HCT116 (cell line): ENCODE results near the gene HPCAL4. TPM values are rescaled to one million over a fixed set of nuclear protein-coding genes. Genes with fewer than 3 reads are reported as not detected.

Experiments used
- ATAC-seq: fragments of 200-7000 bp; cut with Tn5 transposase; 2 replicates; pipeline ENCODE4 v1.9.1; 2020; ENCODE audit warnings: mild to moderate bottlenecking, moderate library complexity
- BruUV-seq: library from RNA; stranded (reverse); fragments of 400-500 nt; replicated peaks from 2 replicates; lab custom pipeline; 2021; lab: Mats Ljungman, UMichigan
- CTCF ChIA-PET: fragments of 300-600 bp; sonication (Branson Sonifier 250); formaldehyde crosslinking; loops from one replicate; lab custom pipeline; 2021; ENCODE audit warnings: antibody characterized with exemption; lab: Charles Lee
- POLR2A ChIA-PET: fragments of 300-600, 350-600 bp; sonication (Branson Sonifier 250); formaldehyde crosslinking; loops from one replicate; lab custom pipeline; 2021; ENCODE audit warnings: antibody characterized with exemption; lab: Charles Lee
- RAD21 ChIA-PET, 2 experiments: fragments of 300-600 bp; sonication (Branson Sonifier 250); formaldehyde crosslinking; loops; one replicate each; lab custom pipeline; 2023; ENCODE audit warnings: low total read pairs in 2 of 2; ENCODE audit not compliant: uncharacterized antibody in 2 of 2, unreplicated experiment in 2 of 2, low non-redundant PET in 1 of 2; lab: Charles Lee
- DNase-seq: peaks from one replicate; pipeline ENCODE4 v3.0.0-alpha.2; 2010; ENCODE audit warnings: low read depth, low spot score
- H2AFZ ChIP-seq: fragments of 200-600 bp; shearing (Covaris generic), sonication (generic); 2 replicates; pipeline ENCODE4 v1.6.1; 2017; ENCODE audit warnings: low read depth, mixed run types, mixed read lengths, antibody characterized with exemption, low read length; ENCODE audit not compliant: poor library complexity, severe bottlenecking
- H3K27ac ChIP-seq: 2 replicates; pipeline ENCODE4 v1.5.1; 2012; ENCODE audit warnings: low read depth, low read length
- H3K27me3 ChIP-seq: fragments of 200-600 bp; sonication (generic); 2 replicates; pipeline ENCODE4 v1.6.1; 2016; ENCODE audit warnings: mixed run types, low read length, mixed read lengths; ENCODE audit not compliant: insufficient read depth
- H3K36me3 ChIP-seq, 2 experiments: fragments of 200-500 bp in 1 of 2; fragments of 200-600 bp in 1 of 2; sonication (Bioruptor generic) in 1 of 2; sonication (generic) in 1 of 2; 2 replicates each; pipeline versions ENCODE4 v1.5.1 to v1.6.1; 2014 to 2016; ENCODE audit warnings: low read length in 2 of 2, inconsistent platforms in 1 of 2, mixed read lengths in 1 of 2, mixed run types in 1 of 2; ENCODE audit not compliant: insufficient read depth in 2 of 2, control insufficient read depth in 1 of 2
- H3K4me1 ChIP-seq, 2 experiments: fragments of 200-600 bp in 1 of 2; sonication (generic) in 1 of 2; 2 replicates each; pipeline versions ENCODE4 v1.5.1 to v1.6.1; 2012 to 2017; ENCODE audit warnings: low read length in 2 of 2, inconsistent platforms in 1 of 2, mild to moderate bottlenecking in 1 of 2, mixed read lengths in 1 of 2, mixed run types in 1 of 2, moderate library complexity in 1 of 2; ENCODE audit not compliant: insufficient read depth in 2 of 2, control insufficient read depth in 1 of 2
- H3K4me2 ChIP-seq: fragments of 200-600 bp; sonication (generic); 2 replicates; pipeline ENCODE4 v1.6.1; 2017; ENCODE audit warnings: mixed run types, low read length, mixed read lengths
- H3K4me3 ChIP-seq, 2 experiments: fragments of 200-600 bp in 1 of 2; sonication (generic) in 1 of 2; replicated peaks in 1 of 2; 2 replicates each; pipeline ENCODE4 v1.5.1; 2011 to 2016; ENCODE audit warnings: low read length in 2 of 2, control low read depth in 1 of 2, low read depth in 1 of 2, mild to moderate bottlenecking in 1 of 2, mixed read lengths in 1 of 2, mixed run types in 1 of 2
- H3K79me2 ChIP-seq: fragments of 200-600 bp; sonication (generic); 2 replicates; pipeline ENCODE4 v1.6.1; 2017; ENCODE audit warnings: mild to moderate bottlenecking, mixed run types, low read length, moderate library complexity, mixed read lengths; ENCODE audit not compliant: insufficient read depth
- H3K9ac ChIP-seq: fragments of 200-600 bp; sonication (generic); 2 replicates; pipeline ENCODE4 v1.6.1; 2016; ENCODE audit warnings: low read length, mixed read lengths
- H3K9me2 ChIP-seq: fragments of 200-600 bp; sonication (generic), shearing (Covaris generic); 2 replicates; pipeline ENCODE4 v1.6.1; 2017; ENCODE audit warnings: mixed run types, mild to moderate bottlenecking, moderate library complexity; ENCODE audit not compliant: insufficient read depth
- H3K9me3 ChIP-seq, 2 experiments: fragments of 200-500 bp in 1 of 2; fragments of 200-600 bp in 1 of 2; sonication (Bioruptor generic) in 1 of 2; sonication (generic) in 1 of 2; 2 replicates each; pipeline ENCODE4 v1.6.1; 2014 to 2017; ENCODE audit warnings: low read length in 2 of 2, mixed read lengths in 2 of 2, inconsistent platforms in 1 of 2, low read depth in 1 of 2, mild to moderate bottlenecking in 1 of 2, mixed run types in 1 of 2, moderate library complexity in 1 of 2; ENCODE audit not compliant: control insufficient read depth in 1 of 2, insufficient read depth in 1 of 2
- H4K20me1 ChIP-seq: fragments of 200-600 bp; sonication (generic), shearing (Covaris generic); 2 replicates; pipeline ENCODE4 v1.6.1; 2017; ENCODE audit warnings: mixed run types, mild to moderate bottlenecking, moderate library complexity; ENCODE audit not compliant: insufficient read depth
- CEBPB ChIP-seq: IDR thresholded peaks from 2 replicates; pipeline ENCODE4 v1.6.1; 2012; ENCODE audit warnings: low read depth
- EGR1 ChIP-seq: IDR thresholded peaks from 2 replicates; pipeline ENCODE4 v1.6.1; 2012; ENCODE audit warnings: low read depth
- ELF1 ChIP-seq: IDR thresholded peaks from 2 replicates; pipeline ENCODE4 v1.6.1; 2012; ENCODE audit warnings: low read depth, borderline replicate concordance
- EZH2 ChIP-seq: fragments of 200-600 bp; sonication (generic); IDR thresholded peaks from 2 replicates; pipeline ENCODE4 v1.6.1; 2017; ENCODE audit warnings: antibody characterized with exemption, mixed run types
- EZH2phosphoT487 ChIP-seq: fragments of 200-600 bp; IDR thresholded peaks from 2 replicates; pipeline ENCODE4 v1.6.1; 2018; ENCODE audit warnings: antibody characterized with exemption, borderline replicate concordance
- FOSL1 ChIP-seq: IDR thresholded peaks from 2 replicates; pipeline ENCODE4 v1.6.1; 2012; ENCODE audit warnings: low read depth
- YY1 ChIP-seq: IDR thresholded peaks from 2 replicates; pipeline ENCODE4 v1.6.1; 2011; ENCODE audit warnings: low read length, low read depth, moderate library complexity, mild to moderate bottlenecking; ENCODE audit not compliant: insufficient replicate concordance; ENCODE audit errors: extremely low read depth
- ZFX ChIP-seq: fragments of 450-650 bp; IDR thresholded peaks from 2 replicates; pipeline ENCODE4 v1.6.1; 2017
- intact Hi-C: fragments of 100-400 bp; cut with micrococcal nuclease; formaldehyde crosslinking; loops from 2 replicates; pipeline ENCODE4 v1.10.0; 2022
- total RNA-seq: library from RNA; stranded (reverse); gene quantifications from one replicate; pipeline ENCODE4 v1.2.1, GENCODE V29; 2021; ENCODE audit not compliant: unreplicated experiment
- TF ChIP-seq, protein P1 (sequence below), 3 experiments: fragments of 200-600 bp in 1 of 3; sonication (generic) in 1 of 3; IDR thresholded peaks in 2 of 3; conservative IDR thresholded peaks in 1 of 3; 2 replicates each; pipeline ENCODE4 v1.5.1; 2012 to 2017; ENCODE audit warnings: low read depth in 2 of 3, low read length in 2 of 3, antibody characterized with exemption in 1 of 3, borderline replicate concordance in 1 of 3, control low read depth in 1 of 3, mild to moderate bottlenecking in 1 of 3, mixed read lengths in 1 of 3, mixed run types in 1 of 3, moderate library complexity in 1 of 3; ENCODE audit not compliant: insufficient read depth in 1 of 3
- TF ChIP-seq, protein P2 (sequence below): IDR thresholded peaks from 2 replicates; pipeline ENCODE4 v1.6.1; 2012

HPCAL4 gene
- total RNA-seq, 1 experiment from 2014 or later = 5.2 TPM

DNA sequence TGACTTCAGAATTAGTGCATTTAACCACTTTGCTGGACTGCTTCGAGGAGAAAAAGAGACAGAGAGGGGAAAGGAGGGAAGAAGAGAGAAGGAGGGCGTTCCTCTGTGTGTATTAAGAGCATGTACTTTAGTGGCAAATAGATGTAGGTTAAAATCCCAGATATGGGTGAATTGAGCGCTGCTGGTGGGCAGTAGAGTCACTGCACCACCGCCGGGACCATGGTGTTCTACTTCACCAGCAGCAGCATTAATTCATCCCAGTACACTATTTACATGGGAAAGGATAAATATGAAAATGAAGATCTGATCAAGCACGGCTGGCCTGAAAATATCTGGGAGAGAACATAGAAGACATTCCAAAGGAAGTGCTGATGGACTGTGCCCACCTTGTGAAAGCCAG is 26.6 kb upstream of the HPCAL4 start:
- RAD21 ChIA-PET = no interaction called here
- H3K27ac ChIP-seq = no peak overlapping the region
- ATAC-seq = peak; percentile 63
- H4K20me1 ChIP-seq = no peaks in the 10 kb centered on the region
- no peak for TF ChIP-seq YY1
- TF ChIP-seq, protein P1, sequence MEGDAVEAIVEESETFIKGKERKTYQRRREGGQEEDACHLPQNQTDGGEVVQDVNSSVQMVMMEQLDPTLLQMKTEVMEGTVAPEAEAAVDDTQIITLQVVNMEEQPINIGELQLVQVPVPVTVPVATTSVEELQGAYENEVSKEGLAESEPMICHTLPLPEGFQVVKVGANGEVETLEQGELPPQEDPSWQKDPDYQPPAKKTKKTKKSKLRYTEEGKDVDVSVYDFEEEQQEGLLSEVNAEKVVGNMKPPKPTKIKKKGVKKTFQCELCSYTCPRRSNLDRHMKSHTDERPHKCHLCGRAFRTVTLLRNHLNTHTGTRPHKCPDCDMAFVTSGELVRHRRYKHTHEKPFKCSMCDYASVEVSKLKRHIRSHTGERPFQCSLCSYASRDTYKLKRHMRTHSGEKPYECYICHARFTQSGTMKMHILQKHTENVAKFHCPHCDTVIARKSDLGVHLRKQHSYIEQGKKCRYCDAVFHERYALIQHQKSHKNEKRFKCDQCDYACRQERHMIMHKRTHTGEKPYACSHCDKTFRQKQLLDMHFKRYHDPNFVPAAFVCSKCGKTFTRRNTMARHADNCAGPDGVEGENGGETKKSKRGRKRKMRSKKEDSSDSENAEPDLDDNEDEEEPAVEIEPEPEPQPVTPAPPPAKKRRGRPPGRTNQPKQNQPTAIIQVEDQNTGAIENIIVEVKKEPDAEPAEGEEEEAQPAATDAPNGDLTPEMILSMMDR (IDR thresholded peaks at IDR 0.05 in 2 of 3, conservative IDR thresholded peaks at IDR 0.05 in 1 of 3; ENCODE audit: borderline replicate concordance in 1 of 3, insufficient read depth in 1 of 3, low read depth in 2 of 3, low read length in 2 of 3) = 0 out of 6 replicates have a peak, but pooled peaks of 1 of the 3 experiments have one; percentile 6
- CTCF ChIA-PET = interaction anchor here (1.0 to 4.6 kb wide), 2 partner anchors 111 to 619 kb away, joined by 3 to 29 read pairs; no protein-coding TSS in a partner anchor
- peaks cover 0 to 3% of the 10 kb centered on the region in 2 experiments; a peak in 1 of 4 replicates for H3K4me1 ChIP-seq
- BruUV-seq = no TSS peak
- H3K36me3 ChIP-seq = no peaks in the 10 kb centered on the region
- no peak overlapping the region for H3K9ac ChIP-seq
- no peak overlapping the region for H3K4me3 ChIP-seq
- intact Hi-C loops = no loop called here
- POLR2A ChIA-PET = no interaction called here
- no peaks in the 10 kb centered on the region for H3K9me3 ChIP-seq
- no peaks in the 10 kb centered on the region for H3K79me2 ChIP-seq
- no peak overlapping the region for H3K4me2 ChIP-seq
- no peak overlapping the region for H2AFZ ChIP-seq
- H3K9me2 ChIP-seq = no peaks in the 10 kb centered on the region
- H3K27me3 ChIP-seq = peaks cover 4% of the 10 kb centered on the region; the same call in 1 of the 2 replicates
- no peak for DNase-seq

DNA sequence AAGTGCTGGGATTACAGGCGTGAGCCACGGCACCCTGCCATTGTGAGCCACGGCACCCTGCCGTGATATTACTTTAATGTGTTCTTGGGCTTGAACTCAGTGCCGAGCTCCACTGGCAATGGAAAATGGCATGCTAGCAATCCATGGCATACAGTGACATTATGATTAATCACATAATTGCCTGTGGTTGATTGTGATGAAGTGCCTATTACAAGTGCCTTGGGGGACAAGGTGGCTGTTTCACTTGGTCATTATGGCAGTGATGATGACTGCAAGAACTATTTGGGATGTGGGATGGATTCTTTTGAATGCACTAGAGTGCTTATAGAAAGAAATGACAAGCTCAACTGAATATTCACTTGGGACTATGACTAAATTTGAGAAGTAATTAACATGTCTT is 22.3 kb upstream of the HPCAL4 start:
- Histone ChIP-seq H3K4me1 (no peaks in the 10 kb centered on the region), H3K27me3 (peaks cover 4% of the 10 kb centered on the region; the same call in 1 of the 2 replicates), H2AFZ (no peak overlapping the region), H3K4me2 (no peak overlapping the region), H4K20me1 (no peaks in the 10 kb centered on the region), H3K9me3 (no peaks in the 10 kb centered on the region), H3K27ac (no peak overlapping the region), H3K9ac (no peak overlapping the region), H3K36me3 (no peaks in the 10 kb centered on the region), H3K9me2 (no peaks in the 10 kb centered on the region), H3K79me2 (no peaks in the 10 kb centered on the region), H3K4me3 (no peak overlapping the region)
- ATAC-seq (no peak), DNase-seq (no peak)
- intact Hi-C loops = no loop called here
- POLR2A ChIA-PET = no interaction called here
- BruUV-seq = no TSS peak
- RAD21 ChIA-PET = no interaction called here
- CTCF ChIA-PET = interaction anchor here (1.7 kb wide), 1 partner anchor 12 kb away, joined by 4 read pairs; no protein-coding TSS in a partner anchor
- TF ChIP-seq EGR1 (no peak), EZH2phosphoT487 (no peak), ELF1 (no peak), FOSL1 (no peak), ZFX (no peak), CEBPB (no peak), EZH2 (no peak)
- TF ChIP-seq, protein P2, sequence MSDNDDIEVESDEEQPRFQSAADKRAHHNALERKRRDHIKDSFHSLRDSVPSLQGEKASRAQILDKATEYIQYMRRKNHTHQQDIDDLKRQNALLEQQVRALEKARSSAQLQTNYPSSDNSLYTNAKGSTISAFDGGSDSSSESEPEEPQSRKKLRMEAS = no peak
- TF ChIP-seq, protein P1 (IDR thresholded peaks at IDR 0.05 in 2 of 3, conservative IDR thresholded peaks at IDR 0.05 in 1 of 3; ENCODE audit: borderline replicate concordance in 1 of 3, insufficient read depth in 1 of 3, low read depth in 2 of 3, low read length in 2 of 3) = no peak
